Activated CD8-positive, alpha-beta memory T cell treated with anti-CD3 and anti-CD28 coated beads, Interleukin-2, amount 50 U/mL, for 48 hours (primary cell): ENCODE results near the gene ACYP1.

Experiments used
- DNase-seq: peaks from one replicate; pipeline ENCODE4 v3.0.0-alpha.2; 2020

The ACYP1 gene

DNA sequence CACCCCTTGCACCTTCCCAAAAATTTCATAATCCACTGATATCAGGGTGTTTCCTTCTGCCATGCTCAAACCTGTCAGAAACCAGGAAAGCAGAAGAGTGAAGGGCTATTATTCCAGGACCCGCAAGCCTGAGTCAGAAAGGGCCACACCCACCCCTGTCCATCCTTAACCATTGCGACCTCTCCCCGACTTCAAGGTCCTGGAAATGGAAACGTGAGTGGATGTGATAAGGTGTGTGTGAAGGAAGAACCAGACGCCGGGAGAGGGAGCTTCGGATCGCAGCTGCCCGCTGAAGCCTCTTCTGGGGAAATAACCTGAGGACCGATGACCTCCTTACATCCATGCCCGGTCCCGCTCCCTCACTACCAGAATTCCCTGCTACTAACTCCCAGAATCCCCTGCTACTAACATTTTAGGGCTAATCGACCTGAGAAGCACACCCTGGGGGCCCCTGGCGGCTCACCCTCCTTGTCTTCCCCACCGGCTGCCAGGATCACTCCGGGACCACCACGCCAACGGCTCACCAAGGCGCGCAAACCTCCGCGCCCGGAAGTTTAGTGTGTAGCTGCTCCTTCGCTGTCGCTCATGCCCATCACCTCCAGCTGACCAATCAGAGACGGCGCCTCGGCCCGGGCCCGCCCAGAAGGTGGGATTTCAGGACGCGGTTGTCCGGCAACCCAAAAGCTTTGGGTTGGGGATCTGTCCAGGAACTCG is at the start of gene ACYP1:
ACYP1 (minus strand) TSS at position 534 of the 714 bp plus-strand sequence; CDS start at position 63, 471 bp downstream.
- DNase-seq: peak; percentile 94

DNA sequence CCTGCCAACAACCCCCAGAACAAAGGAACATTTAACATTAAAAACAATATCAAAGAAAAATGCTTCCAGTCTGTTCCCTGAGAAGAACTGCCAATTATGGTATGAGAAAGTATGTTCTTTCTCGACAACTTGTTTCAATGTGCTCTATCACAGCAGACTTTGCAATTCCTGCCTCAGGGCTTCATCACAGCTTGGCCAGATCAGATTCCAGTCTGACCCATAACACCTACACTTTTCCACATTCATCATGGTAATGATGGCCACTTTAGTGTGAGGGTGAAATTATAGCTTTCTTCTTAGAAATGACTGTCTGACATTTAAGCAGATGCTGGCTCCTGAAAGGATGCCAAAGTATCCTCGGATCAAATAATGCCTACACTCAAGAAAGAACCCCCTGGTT is 46.1 kb upstream of the ACYP1 start:
- DNase-seq: no peak

- no peak for DNase-seq
Measured at GRCh38 chr14:75107186-75107585, 43.4 kb upstream of the ACYP1 start.

- no peak for DNase-seq
Measured at GRCh38 chr14:75101491-75101890, 37.7 kb upstream of the ACYP1 start.

DNA sequence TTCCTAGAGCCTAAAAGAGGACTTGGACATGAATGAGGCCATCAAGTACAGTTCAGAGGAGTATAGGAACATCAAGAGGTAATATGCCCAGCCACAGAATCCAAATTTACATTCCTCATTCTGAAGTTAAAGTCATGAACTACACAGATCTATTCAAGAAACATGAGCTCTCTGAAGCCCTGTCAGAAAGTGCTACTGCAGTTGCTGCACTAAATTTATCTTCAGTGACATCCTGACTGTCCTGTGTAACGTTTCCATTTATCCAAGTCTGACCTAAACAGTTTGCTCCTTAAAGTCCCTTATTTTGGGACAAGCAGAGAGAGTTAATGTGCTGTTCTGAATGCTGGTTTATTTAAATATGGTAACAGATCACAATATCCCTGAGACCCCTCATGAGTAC is 34.9 kb upstream of the ACYP1 start:
- no peak for DNase-seq

GRCh38 chr14:75098212-75098611 is 34.4 kb upstream of the ACYP1 start:
- DNase-seq: no peak

GRCh38 chr14:75096959-75097358 is 33.1 kb upstream of the ACYP1 start:
- DNase-seq: no peak

DNA sequence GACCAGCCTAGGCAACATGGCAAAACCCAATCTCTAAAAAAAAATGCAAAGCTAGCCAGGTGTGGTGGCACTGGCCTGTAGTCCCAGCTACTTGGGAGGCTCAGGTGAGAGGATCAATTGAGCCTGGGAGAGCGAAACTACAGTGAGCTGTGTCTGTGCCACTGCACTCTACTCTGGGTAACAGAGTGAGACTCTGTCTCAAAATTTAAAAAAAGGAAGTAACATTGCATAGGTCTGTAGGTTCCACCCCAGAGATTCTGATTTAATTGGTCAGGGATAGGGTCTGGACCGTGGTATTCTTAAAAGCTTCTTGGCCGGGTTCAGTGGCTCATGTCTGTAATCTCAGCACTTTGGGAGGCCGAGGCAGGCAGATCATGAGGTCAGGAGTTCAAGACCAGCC is 31.9 kb upstream of the ACYP1 start:
- DNase-seq: no peak

GRCh38 chr14:75094896-75095295 is 31.1 kb upstream of the ACYP1 start:
- no peak for DNase-seq

- no peak for DNase-seq
Measured at GRCh38 chr14:75092698-75093097, 28.9 kb upstream of the ACYP1 start.

DNA sequence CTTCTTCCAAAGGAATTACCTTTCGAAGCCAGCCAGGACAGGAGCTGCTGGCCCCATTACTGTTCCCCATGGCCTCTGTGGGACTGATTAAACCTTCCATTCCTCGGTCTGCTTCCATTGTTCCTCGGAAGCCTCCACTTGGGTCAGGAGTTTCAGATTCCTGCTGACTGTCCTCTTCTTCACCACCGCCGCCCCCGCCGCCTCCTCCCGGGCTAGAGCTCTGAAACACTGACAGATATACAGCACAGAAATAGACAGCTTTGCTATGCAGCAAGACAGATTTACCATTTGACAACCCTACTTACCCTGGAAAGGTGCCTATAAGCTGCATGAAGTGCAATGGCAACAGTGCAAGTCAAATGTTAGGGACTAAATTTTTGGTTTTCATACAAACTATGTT is 27.4 kb upstream of the ACYP1 start:
- DNase-seq: no peak

DNA sequence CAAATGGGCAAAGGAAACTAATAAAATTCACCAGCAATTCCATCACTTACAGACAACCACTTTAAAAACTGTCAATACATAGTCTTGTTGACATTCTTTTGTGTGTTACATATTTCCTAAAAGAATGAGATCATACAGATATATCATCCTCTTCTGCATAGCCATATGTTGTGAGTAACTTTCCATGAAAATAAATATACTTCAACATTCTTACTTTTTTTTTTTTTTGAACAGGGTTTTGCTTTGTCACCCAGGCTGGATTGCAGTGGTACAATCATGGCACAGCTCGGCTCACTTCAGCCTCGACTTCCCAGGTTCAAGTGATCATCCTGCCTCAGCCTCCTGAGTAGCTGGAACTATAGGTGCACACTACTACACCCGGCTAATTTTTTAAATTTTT is 26.5 kb upstream of the ACYP1 start:
- no peak for DNase-seq

DNA sequence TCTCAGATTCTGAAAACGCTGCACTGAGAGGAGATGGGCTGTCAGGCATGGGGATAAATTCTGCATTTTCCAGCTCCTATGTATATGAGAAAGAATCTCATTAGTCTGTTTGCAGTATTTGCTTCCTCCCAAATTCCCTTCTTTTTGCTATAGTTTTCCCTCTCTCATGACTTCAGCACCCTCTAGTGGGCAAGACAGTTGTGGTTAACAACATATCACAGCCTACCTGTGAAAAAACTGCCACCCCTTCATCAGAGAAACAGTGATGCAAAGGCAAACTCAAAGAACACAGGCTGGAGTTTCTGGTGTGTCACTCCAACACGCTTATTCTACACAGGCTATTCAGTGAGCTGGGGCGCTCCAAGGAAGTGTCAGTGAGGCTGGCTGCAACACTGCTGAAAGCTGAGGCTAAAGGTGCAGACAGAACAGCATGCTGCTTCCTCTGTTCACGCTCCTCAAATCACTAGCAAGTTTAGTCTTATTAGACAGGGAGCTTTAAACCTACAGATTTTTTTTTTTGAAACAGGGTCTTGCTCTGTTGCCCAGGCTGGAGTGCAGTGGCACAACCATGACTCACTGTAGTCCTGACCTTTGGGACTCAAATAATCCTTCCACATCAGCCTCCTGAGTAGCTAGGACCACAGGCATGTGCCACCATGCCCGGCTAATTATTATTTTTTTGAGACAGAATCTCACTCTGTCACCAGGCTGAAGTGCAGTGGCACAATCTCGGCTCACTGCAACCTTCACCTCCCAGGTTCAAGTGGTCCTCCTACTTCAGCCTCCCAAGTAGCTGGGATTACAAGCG is 24.9 kb upstream of the ACYP1 start:
- DNase-seq: no peak

DNA sequence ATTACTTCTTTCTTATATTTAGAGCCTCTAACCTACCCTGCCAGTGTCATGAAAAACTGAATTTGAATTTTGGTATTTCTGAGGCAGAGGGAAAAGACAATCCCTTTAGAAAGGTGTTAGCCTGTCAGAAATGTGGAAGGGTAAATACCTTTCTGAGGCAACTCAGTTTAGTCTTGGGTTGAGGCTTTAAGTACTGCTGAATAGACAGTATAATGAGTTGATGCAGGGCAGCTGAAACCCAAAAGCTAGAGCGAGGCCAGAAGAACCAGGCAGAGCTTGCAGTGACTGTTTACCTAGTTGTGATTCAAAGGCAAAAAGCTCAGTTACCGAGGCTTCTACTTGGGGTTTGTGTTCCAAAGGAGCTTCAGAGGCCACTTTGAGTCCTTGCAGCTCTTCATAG is 24.3 kb upstream of the ACYP1 start:
- DNase-seq: no peak

GRCh38 chr14:75084513-75084912 is 20.7 kb upstream of the ACYP1 start:
- no peak for DNase-seq

DNA sequence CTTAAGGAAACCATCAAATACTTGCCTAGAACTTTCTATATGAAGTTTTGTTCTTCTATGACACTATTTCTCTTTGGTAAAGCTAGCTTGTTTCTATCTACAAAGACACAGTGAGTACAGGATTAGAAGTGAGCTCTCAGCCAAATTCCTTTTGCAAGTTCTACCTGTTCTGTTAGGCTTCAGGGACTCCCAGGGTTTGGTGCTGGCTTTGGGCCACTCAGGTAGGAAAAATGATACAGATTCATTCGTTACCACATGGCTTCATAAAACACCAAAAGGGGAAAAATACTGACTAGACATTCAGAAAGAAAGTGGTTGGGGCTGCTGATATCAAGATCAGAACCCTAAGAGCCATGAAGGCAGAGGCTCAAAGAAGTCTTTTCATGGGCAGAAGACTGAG is 19.4 kb upstream of the ACYP1 start:
- DNase-seq: no peak

- no peak for DNase-seq
Measured at GRCh38 chr14:75081660-75082229, 17.9 kb upstream of the ACYP1 start.

- no peak for DNase-seq
Measured at GRCh38 chr14:75079521-75079920, 15.7 kb upstream of the ACYP1 start.

GRCh38 chr14:75077794-75078193 is 14.0 kb upstream of the ACYP1 start:
- no peak for DNase-seq

GRCh38 chr14:75070383-75070782 is 6.6 kb upstream of the ACYP1 start:
- no peak for DNase-seq

DNA sequence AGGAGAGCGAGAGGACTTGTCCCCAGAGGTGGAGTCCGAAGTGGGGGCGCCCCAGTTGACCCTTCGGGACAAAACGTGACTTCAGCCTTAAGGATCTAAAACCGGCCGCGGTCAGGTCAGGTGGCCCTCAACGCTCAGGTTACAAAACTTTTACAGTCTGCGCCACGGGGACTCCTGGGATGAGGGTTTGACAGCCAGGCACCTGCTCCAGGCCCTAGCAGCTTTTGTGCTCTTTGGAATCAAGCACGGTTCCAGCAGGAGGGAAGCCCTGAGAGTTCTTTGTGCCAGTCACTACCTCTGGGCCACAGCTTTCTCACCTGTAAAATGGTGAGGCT is 6.0 kb upstream of the ACYP1 start:
- DNase-seq: no peak

DNA sequence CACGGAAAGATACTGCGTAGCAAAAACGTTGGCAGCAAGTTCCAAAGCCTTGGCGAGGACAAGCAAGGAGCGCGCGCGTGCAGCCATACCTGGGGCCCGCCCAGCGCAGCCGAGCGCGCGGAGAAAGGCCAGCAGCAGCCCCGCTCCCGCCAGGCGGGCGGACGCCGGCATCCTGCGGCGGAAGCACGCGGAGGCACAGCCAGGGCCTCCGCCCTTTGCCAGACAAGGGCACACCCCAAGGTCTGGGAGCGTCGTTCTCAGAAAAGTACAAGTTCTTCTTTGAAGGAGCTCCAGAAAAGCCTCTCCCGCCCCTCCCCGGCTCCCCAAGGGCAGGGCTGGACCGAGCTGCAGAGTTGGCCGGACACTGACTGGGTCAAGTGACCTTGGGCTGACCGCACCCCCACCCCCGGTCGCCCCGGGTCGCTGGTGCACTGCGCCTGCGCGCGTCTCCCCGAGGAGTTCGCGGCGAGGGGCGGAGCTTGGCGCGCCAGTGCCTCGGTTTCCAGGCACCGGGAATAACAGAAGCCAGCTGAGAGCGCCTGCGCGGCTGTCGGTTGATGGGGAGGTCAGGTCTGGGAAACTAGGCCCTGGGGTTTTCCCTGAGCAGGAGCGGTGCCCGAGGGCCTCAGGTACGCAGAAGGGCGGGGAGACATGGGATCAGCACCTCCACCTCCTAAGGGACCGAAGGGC is 5.4 kb upstream of the ACYP1 start, which contains the start of gene ZC2HC1C:
ZC2HC1C (plus strand) TSS at position 521 of the 690 bp plus-strand sequence. CDS start 933 bp downstream, outside the sequence.
- peak; percentile 91 for DNase-seq
